Thyroid gland (tissue), 4 donors: ENCODE results near the gene TCEA2. TPM values are rescaled to one million over a fixed set of nuclear protein-coding genes. Genes with fewer than 3 reads are reported as not detected.

Experiments used
- DNase-seq, 2 donors: peaks; one replicate each; pipeline ENCODE4 v3.0.0-alpha.2; 2019
- H3K27ac ChIP-seq, 3 donors: fragments of 200-600 bp; sonication (generic); 1 replicate in 2 of 3; 2 replicates in 1 of 3; pipeline ENCODE4 v1.5.1; 2016 to 2019; ENCODE audit warnings: mild to moderate bottlenecking in 1 of 3, moderate library complexity in 1 of 3
- H3K27me3 ChIP-seq: fragments of 200-600 bp; sonication (generic); one replicate; pipeline ENCODE4 v1.5.1; 2019
- H3K36me3 ChIP-seq, 2 donors: fragments of 200-600 bp; sonication (generic); one replicate each; pipeline ENCODE4 v1.5.1; 2016 to 2019
- H3K4me1 ChIP-seq, 2 donors: fragments of 200-600 bp; sonication (generic); one replicate each; pipeline ENCODE4 v1.5.1; 2017 to 2019
- H3K4me3 ChIP-seq, 3 donors: fragments of 200-600 bp; sonication (generic); replicated peaks in 1 of 3; 1 replicate in 2 of 3; 2 replicates in 1 of 3; pipeline ENCODE4 v1.5.1; 2016; ENCODE audit warnings: mild to moderate bottlenecking in 1 of 3
- H3K9me3 ChIP-seq: fragments of 200-600 bp; sonication (generic); one replicate; pipeline ENCODE4 v1.5.1; 2017
- CTCF ChIP-seq, 6 experiments: fragments of 200-600 bp in 3 of 6; fragments of 450-650 bp in 3 of 6; sonication (generic) in 3 of 6; IDR thresholded peaks; one replicate each; pipeline ENCODE4 v1.5.1; 2016 to 2019; ENCODE audit warnings: antibody characterized with exemption in 6 of 6, mild to moderate bottlenecking in 2 of 6, inconsistent platforms in 1 of 6, moderate library complexity in 1 of 6
- POLR2A ChIP-seq, 2 donors: fragments of 450-650 bp; IDR thresholded peaks; one replicate each; pipeline ENCODE4 v1.6.1; 2017; ENCODE audit warnings: antibody characterized with exemption in 2 of 2, mild to moderate bottlenecking in 2 of 2, moderate library complexity in 1 of 2
- WGBS, 2 donors: methylation state at CpG; one replicate each; pipeline ENCODE4 v1.1.5; 2017; 5-methylcytosine and 5-hydroxymethylcytosine counted together
- intact Hi-C: fragments of 100-400 bp; cut with DNase I; formaldehyde crosslinking; loops from one replicate; pipeline ENCODE4 v1.15.1; 2023
- total RNA-seq, 4 donors: library from RNA; depleted of rRNA; stranded (reverse); fragments of >200 nt; gene quantifications; one replicate each; pipeline ENCODE4 v1.2.3, GENCODE V29; 2016

Gene TCEA2
- total RNA-seq, 4 donors from 2014 or later, result 20.9 to 43.1 (median 24.4) TPM

DNA sequence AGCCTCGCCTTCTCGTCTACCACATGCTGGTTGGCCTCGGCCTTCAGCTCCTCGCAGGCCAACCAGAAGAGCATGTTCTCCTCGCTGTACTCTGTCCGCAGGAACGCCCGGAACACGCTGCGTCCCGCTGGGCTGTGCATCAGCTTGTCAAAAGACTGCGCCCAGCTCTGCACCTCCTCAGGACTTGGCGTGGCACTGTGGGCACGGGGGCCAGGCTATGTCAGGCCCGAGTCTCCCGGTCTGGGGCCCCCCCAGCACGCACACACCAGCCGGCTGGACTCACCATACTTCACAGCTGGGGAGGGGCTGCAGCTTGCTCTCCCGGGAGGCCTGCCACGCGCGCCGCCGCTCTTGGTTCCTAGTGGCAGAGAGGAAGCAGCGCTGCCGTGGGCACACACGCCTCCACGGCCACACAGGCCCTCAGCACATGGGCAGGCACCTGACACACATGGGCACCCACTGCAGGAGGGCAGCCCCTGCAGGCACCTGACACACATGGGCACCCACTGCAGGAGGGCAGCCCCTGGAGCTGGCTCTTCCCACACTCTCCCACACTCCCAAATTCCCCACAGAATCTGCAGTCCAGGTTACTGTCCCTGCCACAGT is 11.3 kb downstream of the TCEA2 start:
- intact Hi-C loops, result no loop called here
- no peaks in the 10 kb centered on the region for H3K27me3 ChIP-seq
- no peak overlapping the region for H3K27ac ChIP-seq
- 93 to 97% methylated on average over 7 to 17 of the region's 28 CpGs for WGBS, 2 donors
- H3K4me1 ChIP-seq, result peaks cover 11 to 16% of the 10 kb centered on the region in 2 donors
- peaks cover 0 to 10% of the 10 kb centered on the region in 2 donors for H3K36me3 ChIP-seq
- H3K4me3 ChIP-seq, result no peak overlapping the region
- H3K9me3 ChIP-seq, result no peaks in the 10 kb centered on the region
- DNase-seq, result no peak
- TF ChIP-seq CTCF (IDR thresholded peaks at IDR 0.05) (no peak), POLR2A (IDR thresholded peaks at IDR 0.05) (no peak)

GRCh38 chr20:64074963-64075362 is 12.0 kb downstream of the TCEA2 start:
- no peak for TF ChIP-seq CTCF (IDR thresholded peaks at IDR 0.05)
- no peak for TF ChIP-seq POLR2A (IDR thresholded peaks at IDR 0.05)
- Histone ChIP-seq H3K4me3 (no peak overlapping the region), H3K27ac (no peak overlapping the region), H3K9me3 (no peaks in the 10 kb centered on the region), H3K36me3 (peaks cover 0 to 10% of the 10 kb centered on the region in 2 donors), H3K27me3 (no peaks in the 10 kb centered on the region), H3K4me1 (peaks cover 11 to 17% of the 10 kb centered on the region in 2 donors)
- DNase-seq, result no peak
- intact Hi-C loops, result no loop called here
- 95% methylated on average over 8 of the region's 8 CpGs; no CpG with 5 or more reads in 1 of the 2 donors for WGBS, 2 donors

- Histone ChIP-seq H3K4me1 (peaks cover 11 to 17% of the 10 kb centered on the region in 2 donors), H3K27me3 (no peaks in the 10 kb centered on the region), H3K4me3 (no peak overlapping the region), H3K9me3 (no peaks in the 10 kb centered on the region), H3K36me3 (peaks cover 0 to 10% of the 10 kb centered on the region in 2 donors), H3K27ac (no peak overlapping the region)
- no peak for DNase-seq
- 95% methylated on average over 12 of the region's 12 CpGs for WGBS, 2 donors
- intact Hi-C loops, result no loop called here
- TF ChIP-seq POLR2A (IDR thresholded peaks at IDR 0.05), result no peak
- no peak for TF ChIP-seq CTCF (IDR thresholded peaks at IDR 0.05)
Observed at GRCh38 chr20:64075556-64075955, 12.6 kb downstream of the TCEA2 start.

- H3K9me3 ChIP-seq, result no peaks in the 10 kb centered on the region
- no peaks in the 10 kb centered on the region for H3K27me3 ChIP-seq
- H3K36me3 ChIP-seq, result peaks cover 0 to 10% of the 10 kb centered on the region in 2 donors
- peaks cover 11 to 17% of the 10 kb centered on the region in 2 donors for H3K4me1 ChIP-seq
- intact Hi-C loops, result no loop called here
- no peak for DNase-seq
- H3K4me3 ChIP-seq, result no peak overlapping the region
- TF ChIP-seq CTCF (IDR thresholded peaks at IDR 0.05) (no peak), POLR2A (IDR thresholded peaks at IDR 0.05) (no peak)
- no peak overlapping the region for H3K27ac ChIP-seq
- WGBS, 2 donors, result 94 to 95% methylated on average over 19 to 20 of the region's 22 CpGs
Observed at GRCh38 chr20:64076061-64076997, 13.3 kb downstream of the TCEA2 start.

DNA sequence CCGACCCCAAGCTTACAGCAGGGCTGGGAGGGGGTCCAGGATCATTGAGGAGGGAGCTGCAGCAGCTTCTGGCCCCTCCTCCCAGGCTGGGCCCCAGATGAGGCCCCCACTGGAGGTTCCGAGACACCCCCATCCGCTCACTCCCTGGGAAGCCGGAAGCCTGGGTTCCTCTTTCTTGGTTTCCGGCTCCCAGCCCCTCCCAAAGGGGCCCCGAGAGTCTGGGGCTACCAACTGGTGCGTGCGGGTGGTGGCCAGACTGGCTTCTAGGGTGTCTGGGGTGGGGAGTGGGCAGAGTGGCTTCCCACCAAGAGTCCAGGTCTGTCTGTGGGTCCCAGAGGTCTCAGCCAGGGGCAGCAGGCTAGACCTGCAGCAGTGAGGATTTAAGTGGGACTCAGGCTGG is 14.1 kb downstream of the TCEA2 start:
- DNase-seq, result no peak
- intact Hi-C loops, result no loop called here
- Histone ChIP-seq H3K4me3 (no peak overlapping the region), H3K36me3 (peaks cover 0 to 10% of the 10 kb centered on the region in 2 donors), H3K27me3 (no peaks in the 10 kb centered on the region), H3K27ac (no peak overlapping the region), H3K9me3 (no peaks in the 10 kb centered on the region), H3K4me1 (peaks cover 11 to 17% of the 10 kb centered on the region in 2 donors)
- TF ChIP-seq POLR2A (IDR thresholded peaks at IDR 0.05) (no peak), CTCF (IDR thresholded peaks at IDR 0.05) (no peak)
- 80 to 96% methylated on average over 1 to 4 of the region's 8 CpGs for WGBS, 2 donors
